CD4-positive, alpha-beta T cell treated with Interleukin-2 at 100 ng/mL for 4 hours (primary cell): Measurements from ENCODE around the gene SLAMF1.

ENCODE experiments used
- DNase-seq: peaks from one replicate; pipeline ENCODE4 v3.0.0-alpha.2; 2020; ENCODE audit warnings: low spot score

SLAMF1 gene

DNA sequence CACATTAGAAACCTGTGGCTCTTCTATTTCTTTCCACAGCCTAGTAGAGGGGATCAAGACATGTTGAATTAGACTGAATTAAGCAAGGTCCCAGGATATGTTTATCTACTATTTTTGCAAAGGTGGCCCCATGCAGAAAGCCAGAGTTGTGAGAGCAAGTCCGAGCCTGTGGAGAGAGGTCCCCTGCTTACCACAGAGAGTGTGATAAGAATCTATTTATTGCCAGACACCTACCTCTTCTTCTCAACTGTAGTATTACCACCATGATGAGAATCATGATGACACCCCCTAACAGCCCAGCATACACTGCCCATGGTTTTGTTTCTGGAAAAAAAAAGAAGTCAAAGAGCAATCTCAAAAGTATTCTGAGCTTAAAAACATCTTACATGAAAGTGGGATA lies 23.0 kb downstream of the SLAMF1 start:
- DNase-seq, result no peak

DNA sequence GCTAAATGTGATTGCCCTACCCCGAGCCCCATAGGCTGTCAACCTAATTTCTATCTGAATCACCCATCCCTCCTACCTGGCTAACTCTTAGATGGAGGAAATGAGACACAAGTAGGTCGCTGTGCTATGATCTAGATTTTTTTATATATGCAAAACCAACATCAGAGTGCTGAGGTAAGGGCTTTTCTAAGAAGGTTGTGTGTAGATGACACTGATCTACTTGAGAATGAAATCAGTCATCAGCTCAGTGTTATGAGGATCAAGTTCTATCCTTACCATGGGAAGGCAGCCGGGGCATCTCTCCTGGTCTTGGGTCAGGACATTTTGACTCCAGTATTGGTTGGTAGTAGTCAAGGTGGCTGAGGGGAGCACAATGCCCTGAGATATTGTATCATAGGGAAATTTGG lies 23.6 kb downstream of the SLAMF1 start:
- DNase-seq, result peak; percentile 83

DNA sequence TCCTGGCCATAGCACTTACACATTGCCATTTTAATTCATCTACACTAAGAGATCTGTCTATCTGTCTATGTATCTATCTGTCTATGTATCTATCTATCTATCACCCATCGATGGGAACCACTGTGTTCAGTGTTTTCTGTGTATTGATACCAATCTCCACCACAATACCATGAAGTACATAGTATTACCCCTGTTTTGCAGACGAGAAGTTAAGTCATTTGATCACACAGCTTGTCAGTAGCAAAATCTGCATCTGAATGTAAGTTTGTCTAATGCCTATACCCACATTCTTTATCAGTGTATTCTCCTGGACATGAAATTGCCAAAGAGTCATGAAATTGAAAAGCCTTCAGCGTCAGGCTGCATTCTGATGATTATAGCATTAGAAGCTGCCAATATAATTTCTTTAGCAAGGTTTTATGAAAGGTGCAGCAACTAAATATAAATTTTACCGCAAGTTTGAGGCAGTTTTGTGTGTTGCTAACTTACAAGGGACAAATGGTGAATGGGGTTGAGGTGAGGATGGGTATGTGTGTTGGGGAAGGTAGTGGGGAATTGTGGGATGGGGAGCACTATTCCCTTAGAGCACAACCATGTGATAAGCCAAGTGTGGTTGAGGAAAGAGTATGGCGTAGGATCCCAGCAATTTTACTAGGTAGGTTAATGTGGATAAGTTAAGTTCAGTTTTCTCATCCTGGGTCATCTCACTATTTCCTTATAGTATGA lies 24.2 kb downstream of the SLAMF1 start:
- no peak for DNase-seq

DNA sequence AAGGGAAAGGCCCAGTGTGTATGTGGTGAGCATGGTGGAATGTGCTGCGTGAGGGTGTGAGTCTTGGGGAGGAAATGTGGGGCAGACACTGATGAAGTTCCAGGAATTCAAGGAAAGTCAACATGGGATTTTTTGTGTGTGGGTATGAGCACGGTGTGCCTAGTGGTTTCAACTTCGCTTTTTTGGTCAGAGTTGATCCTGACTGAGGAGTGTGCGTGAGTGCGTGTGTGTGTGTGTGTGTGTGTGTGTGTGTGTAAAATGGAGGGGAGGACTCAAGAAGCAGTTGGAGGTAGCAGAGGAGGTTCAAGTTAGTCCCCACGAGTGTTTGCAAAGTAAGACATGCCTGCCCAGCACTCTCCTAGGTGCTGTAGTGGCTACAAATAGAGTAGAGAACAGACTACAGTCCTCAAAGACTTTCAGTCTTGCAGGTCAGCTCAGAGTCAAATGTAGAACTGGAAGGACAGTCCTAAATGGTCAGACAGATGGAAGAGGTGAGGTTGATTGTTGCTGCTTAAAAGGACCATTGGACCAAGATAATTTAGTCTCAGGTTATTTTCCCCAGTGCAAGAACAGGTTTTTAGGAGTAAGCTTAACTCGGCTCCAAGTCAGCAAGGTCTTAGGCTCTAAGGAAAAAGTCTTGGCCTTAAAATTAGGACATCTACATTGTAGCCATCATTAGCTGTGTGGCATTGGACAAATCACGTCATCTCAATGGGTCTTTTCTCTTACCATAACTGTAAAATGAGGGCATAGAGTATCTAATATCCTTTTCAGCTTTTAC lies 25.0 kb downstream of the SLAMF1 start:
- peak; percentile 43 for DNase-seq

DNA sequence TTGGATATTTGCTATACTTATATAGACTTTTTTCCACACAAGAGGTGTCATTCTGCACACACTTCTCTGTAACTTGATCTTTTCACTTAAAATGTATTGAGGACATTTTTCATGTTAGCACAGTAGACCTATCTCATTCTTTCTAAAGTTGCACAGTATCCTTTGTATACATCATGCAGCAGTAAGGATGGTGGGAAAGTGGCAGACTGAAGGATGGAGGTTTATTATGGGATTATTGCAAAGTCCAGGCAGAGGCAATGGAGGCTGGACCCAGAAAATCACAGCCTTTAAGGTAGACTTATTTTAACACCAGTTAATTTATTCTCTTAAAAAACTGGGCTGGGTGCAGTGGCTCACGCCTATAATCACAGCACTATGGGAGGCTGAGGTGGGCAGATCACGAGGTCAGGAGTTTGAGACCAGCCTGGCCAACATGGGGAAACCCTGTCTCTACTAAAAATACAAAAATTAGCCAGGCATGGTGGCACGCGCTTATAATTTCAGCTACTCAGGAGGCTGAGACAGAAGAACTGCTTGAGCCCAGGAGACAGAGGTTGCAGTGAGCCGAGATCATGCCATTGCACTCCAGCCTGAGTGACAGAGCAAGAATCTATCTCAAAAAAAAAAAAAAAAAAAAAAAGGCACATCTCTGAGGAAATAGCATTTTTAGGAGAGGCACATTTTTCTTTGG lies 25.8 kb downstream of the SLAMF1 start:
- DNase-seq, result no peak

DNA sequence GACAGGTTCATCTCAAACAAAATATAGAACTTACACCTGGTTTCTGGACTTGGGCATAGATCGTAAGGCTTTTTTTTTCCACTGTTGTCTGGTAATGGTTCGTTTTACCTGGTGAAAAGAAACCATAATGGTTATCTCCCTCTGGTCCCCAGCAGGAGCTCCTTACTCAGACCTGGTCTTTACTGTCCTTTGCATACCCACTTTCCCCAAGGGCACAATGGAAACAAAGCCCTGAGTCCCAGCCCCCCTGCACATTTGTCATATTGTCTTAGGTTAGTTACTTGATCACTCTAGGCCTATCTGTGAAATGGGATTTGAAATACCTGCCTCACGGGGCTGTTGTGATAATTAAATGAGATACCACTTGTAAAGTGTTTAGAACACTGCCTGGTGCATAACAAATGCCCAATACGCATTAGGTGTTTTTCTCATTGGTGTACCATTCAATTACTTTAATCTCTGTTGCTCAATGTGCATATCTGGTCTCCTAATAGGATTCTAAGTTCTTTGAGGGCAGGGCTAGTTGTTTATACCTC lies 27.0 kb downstream of the SLAMF1 start:
- no peak for DNase-seq

DNA sequence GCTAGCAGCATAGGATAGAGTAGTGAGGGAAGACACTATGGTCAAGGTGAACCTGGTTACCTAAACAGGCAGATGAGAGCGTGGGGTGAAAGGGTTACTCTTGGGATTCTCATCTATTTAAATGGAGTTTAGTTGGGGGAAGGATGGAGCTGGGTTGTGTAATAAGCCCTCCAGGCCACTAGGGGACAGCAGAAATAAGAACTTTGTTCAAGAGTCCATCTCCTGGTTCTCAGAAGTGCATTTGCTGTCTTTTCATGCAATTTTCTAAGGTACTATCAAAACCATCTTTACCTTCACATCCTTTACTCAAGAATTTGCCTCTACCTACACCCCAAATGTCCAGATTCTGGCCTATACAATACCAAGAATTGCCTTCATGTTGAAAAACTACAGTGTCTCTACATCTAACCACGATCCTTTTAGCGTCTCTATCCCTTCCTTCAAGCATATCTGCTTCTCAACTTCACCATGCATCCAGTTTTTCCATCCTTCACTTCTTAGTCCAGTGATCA lies 28.0 kb downstream of the SLAMF1 start:
- peak; percentile 63 for DNase-seq

DNA sequence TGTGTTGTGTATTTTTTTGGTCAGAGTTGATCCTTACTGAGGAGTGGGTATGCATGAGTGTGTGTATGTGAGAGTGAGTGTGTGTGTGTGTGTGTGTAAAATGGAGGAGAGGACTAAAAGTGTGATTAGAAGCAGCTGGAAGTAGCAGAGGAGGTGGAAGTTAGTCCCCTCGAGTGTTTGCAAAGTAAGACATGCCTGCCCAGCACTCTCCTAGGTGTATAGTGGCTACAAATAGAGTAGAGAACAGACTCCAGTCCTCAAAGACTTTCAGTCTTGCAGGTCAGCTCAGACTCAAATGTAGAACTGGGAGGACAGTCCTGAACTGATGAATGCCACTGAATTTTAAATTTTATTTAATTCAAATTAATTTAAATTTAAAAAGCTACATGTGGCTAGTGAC lies 28.5 kb downstream of the SLAMF1 start:
- DNase-seq, result no peak

DNA sequence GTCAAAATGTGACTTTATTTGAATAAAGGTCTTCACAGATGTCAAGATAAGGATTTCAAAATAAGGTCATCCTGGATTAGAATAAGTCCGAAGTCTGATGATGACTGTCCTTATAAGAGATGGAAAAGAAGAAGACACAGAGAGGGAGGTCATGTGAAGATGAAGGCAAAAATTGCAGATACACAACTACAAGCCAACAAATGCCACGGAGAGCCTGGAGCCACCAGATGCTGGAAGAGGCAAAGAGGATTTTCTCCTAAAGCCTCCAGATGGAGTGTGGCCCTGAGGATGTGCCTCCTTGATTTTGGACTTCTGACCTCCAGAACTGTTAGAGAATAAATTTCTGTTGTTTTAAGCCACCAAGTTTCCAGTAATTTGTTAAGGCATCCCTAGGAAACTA lies 31.2 kb downstream of the SLAMF1 start:
- DNase-seq, result no peak

DNA sequence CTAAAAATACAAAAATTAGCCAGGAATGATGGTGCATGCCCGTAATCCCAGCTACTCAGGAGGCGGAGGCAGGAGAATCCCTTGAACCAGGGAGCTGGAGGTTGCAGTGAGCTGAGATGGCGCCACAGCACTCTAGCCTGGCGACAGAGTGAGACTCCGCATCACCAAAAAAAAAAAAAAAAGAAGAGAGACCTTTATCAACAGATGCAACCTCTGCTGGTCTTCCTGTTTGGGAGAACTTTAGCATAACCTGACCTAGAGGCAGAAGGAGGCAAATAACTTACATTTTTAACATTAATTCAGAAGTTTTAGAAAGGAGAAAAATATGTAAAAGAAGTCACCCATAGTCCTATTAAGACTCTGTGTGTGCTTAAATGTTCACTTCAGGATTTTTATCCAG lies 32.4 kb downstream of the SLAMF1 start:
- DNase-seq, result no peak

DNA sequence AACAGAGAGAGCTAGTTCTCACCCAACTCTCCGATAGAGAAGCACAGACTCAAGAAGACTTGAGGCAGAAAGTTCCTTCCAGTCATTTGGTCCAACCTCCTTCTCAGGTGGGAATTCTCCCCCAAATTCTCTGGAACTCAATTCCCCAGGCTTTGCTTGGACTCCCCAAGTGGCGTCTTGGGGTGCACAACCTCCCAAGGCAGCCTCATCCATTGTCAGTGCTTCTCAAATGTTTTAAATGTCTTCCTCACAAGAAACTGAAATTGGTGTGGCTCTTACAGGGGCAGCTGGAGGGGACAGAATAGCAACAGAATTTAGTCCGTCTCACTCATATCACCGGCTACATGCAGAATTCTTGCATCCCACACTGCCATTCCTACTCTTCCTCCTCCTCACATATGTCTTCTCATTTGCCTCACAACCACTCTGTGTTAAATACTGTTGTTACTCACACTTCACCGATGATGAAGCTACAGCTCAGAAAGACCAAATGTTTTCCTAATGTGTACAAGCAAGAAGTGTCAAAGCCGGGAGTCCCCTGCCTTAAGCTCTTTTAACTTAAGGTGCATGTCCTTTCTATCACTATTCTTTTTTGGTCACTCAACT lies 34.1 kb downstream of the SLAMF1 start:
- no peak for DNase-seq

DNA sequence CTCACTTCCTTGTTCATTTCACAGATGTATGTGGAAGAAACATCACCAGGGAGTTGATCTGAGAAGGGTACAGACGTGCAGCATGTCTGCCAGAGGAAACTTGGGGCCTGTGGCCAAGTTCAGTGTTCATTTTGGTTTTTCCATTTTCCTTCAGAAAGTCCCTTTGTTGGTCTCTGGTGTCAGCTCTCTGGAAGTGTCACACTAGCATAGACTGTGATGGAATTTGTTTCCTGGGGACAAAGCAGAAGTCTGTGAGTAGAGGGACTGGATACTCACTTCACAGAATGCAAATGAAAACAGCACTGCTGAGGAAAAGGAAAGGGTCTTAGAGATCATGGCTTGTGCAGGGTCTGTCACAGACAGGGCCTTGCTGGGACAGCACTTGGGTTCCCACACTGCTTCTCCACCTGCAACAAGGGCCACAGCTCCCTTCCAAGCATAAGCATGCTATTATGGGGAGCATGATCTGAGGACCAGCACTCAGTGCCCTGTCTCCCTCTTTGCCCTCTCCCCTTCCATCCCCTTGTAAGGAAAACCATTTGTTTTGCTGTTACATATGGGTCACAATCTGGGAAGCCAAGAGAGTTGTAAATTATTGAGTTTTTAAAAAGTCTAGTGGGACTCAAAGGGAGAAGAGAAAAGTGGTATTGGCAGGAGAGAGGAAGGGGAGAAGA lies 36.1 kb downstream of the SLAMF1 start:
- no peak for DNase-seq

DNA sequence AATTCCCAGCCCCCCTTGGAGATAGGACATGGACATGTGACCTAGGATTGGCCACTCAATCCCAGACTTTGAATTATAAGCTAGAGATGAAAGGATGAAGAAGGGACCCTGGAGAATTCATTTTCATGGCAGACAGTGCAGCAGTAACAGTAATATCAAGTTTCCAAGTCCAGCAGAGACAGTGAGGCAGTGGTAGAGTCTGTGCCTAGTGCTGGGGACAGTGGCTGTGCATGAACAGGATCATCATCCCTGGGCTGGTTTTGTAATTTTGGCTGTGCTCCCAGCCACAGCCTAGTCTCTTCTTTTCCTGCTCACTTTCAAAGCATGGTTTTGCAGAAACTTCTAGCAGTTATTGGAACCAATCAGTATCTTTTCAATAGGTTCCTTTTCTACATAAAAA lies 37.9 kb downstream of the SLAMF1 start:
- DNase-seq, result no peak

DNA sequence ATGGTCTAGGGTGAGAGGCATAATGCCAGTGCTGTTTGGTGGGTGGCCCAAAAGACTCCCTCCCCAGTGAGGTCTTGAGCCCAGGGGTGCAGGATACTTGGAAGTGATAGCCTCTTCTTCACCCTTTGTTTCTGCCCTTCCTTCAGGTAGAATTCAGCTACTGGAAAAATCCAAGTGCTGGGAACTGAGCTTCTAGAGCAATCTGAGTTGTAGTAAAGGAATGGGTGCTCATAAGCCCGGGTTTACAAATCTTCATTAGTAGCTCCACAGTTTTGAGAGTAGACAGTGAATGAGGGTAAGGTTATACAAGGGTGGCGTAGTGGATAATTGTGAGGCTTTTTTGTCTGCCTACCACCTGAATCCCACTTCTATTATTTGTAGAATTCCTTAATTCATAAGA lies 38.3 kb downstream of the SLAMF1 start:
- DNase-seq, result no peak

DNA sequence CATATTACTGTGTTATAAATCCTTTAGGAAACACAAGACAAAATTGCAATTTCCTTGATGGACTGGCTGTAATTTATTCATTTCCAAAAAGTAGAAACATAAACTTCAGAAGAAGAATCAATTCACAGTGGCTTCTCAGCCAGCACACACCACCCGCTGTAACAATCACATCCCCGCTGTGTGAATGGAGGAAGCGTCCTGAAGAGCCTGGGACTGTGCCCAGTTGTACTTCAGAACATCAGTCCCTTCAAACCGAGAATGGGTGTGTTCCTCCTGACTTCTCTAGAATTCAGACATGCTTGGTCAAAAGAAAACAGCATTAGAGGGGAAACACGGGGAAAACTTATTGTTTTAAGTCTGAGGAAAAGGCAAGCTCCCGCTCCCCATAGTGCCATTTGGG lies 38.8 kb downstream of the SLAMF1 start:
- no peak for DNase-seq

DNA sequence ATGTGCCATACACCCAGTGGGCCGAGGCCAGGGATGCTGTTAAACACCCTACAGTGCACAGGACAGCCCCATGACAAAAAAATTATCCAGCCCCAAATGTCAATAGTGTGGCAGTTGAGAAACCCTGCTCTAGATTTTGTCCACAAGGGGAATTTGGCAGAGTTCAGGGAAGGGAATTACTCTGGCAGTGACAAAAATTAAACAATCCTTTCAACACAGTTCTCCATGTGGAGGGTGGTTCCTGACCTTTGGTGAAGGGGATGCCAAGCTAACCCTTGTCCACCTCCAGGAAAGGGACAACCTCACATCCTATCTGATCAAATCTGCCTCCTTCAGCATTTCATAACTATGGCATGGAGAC lies 39.2 kb downstream of the SLAMF1 start:
- no peak for DNase-seq

DNA sequence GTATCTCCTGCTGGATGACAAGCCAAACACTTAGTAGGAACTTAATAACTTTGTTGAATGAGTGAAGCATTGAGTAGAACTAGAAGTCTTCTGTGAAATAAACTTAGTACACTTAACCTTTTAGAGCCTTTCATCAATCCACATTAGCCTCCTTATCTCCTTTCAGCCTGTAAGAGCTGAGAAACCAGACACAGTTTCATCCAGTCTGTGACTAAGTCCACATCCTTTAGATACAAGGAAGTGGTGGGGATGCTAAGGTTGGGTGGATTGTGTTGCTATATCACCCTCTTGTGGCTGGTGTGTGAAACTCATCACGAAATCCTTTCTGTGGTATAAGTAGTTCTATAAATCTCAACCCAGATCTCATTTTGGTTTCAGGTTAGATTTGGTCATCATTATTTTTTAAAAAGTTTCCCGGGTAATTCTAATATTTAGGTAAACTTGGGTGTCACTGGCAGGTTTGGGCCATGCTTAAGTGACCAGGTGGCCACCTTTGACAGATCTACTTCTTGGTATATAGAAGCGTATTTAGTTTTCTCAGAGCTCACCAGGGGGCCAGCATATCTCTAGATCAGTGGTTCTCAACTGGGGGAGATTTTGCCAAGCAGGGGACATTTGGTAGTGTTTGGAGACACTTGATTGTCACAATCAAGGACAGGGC lies 39.7 kb downstream of the SLAMF1 start:
- DNase-seq, result peak; percentile 90

DNA sequence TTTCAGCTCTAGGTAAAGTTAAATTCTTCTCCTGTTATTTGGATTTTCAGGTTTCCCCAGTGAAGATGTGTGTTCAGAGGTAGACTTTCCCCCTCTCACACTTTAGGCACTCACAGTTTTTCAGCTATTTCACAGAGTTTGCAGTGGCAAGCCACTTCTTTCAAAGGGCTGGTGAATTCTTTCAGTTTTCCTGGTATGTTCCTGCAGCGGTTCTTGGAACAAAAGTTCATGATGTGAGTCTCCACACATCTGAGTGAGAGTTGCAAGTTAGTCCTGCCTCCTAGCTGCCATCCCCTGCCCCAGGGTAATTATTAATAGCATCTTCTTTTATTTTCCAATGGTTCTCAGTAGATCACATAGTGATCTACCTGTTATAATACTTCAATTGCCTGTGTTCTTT lies 40.2 kb downstream of the SLAMF1 start:
- no peak for DNase-seq

DNA sequence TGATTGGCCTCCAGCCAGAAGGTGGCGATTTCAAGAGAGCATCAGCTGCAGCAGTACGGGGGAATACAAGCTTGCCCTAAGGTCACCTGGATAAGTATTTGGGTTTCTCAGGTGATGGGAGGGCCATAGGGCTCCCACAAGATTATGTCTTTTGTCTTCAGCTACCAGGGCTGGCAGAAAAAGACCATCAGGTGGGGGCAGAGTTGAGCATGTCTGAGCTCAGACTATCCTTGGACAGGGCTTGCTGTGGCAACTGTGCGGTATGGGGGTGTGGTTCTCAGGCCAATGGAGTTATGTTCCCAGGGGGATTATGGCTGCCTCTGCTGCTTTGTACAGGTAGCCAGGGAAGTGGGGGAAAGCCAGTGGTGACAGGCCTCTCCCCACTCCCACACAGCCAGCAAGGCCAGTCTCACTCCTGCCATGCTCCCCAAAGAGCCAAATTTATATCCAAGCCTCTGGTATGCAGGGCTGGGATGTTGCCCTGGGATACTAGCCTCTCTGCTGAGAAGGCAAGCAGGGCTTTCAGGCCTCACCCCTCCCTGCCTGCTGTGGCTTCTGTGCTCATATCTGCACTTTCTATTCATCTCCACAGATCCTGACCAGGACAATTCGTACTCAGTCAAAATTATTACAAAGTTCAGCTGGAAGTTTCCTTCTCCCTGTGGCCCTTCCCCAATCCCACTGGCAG lies 40.9 kb downstream of the SLAMF1 start:
- DNase-seq, result no peak

DNA sequence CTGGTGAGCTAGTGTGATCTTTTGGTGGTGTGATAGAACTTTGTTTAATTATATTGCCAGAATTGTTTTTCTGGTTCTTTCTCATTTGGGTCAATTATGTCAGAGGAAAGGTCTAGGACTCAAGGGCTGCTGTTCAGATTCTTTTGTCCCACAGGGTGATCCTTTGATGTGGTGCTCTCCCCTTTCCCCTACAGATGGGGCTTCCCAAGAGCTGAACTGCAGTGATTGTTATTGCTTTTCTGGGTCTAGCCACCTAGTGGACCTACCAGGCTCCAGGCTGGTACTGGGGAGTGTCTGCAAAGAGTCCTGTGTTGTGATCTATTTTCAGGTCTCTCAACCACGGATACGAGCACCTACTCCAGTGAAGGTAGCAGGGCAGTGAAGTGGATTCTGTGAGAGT lies 41.6 kb downstream of the SLAMF1 start:
- peak; percentile 22 for DNase-seq

DNA sequence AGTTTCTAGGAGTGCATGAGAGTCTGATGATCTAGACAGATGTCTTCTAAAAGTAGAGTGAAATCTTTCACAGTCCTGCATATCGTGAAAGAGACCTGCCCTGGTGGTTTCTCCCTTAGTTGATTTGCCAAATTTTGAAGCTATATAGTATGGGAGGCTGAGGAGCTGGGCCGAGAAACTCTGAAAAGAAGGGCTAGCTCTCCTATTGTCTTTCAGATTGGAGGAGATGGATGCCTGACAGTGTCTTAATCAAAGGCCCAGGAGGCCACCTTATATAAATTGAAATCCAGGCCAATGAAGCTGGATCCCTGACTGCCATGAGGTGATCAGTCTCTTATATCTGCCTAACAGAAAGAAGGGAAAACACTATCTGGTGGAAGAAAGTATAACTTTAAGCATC lies 49.1 kb downstream of the SLAMF1 start:
- no peak for DNase-seq
